SK-N-SH treated with all-trans-retinoic acid at 6 μM for 48 hours (cell line): ENCODE results near the gene MICA.
"Not testable (repeated sequence)": the region's sequence is repeated elsewhere in the genome, so short reads cannot be mapped to it uniquely, and the experiment has no call there.

Source experiments
- ATAC-seq: fragments of 200-7000 bp; cut with Tn5 transposase; 3 replicates; pipeline ENCODE4 v1.9.1; 2020; ENCODE audit warnings: mild to moderate bottlenecking, moderate library complexity
- ARNTL ChIP-seq: fragments of 450-650 bp; formaldehyde crosslinking; IDR thresholded peaks from 2 replicates; pipeline ENCODE4 v1.5.0; 2020; ENCODE audit warnings: low read depth, mild to moderate bottlenecking, moderate library complexity, borderline replicate concordance
- BACH2 ChIP-seq: fragments of 250-450 bp; sonication (Bioruptor Pico); IDR thresholded peaks from 2 replicates; pipeline ENCODE4 v1.9.0; 2021; ENCODE audit warnings: mild to moderate bottlenecking, borderline replicate concordance
- CREB5 ChIP-seq: fragments of 250-450 bp; sonication (Bioruptor Pico); IDR thresholded peaks from 2 replicates; pipeline ENCODE4 v1.5.1; 2020; ENCODE audit warnings: low read depth, mild to moderate bottlenecking, moderate library complexity
- CSDC2 ChIP-seq: fragments of 250-450 bp; sonication (Bioruptor Pico); IDR thresholded peaks from 2 replicates; pipeline ENCODE4 v1.5.0; 2020; ENCODE audit warnings: mild to moderate bottlenecking, moderate library complexity
- CSRNP3 ChIP-seq: fragments of 250-450 bp; sonication (Bioruptor Pico); IDR thresholded peaks from 2 replicates; pipeline ENCODE4 v1.5.1; 2021; ENCODE audit warnings: mild to moderate bottlenecking, moderate library complexity
- ESRRG ChIP-seq: fragments of 250-450 bp; sonication (Bioruptor Pico); IDR thresholded peaks from 2 replicates; pipeline ENCODE4 v1.6.1; 2021; ENCODE audit warnings: mild to moderate bottlenecking
- GLIS3 ChIP-seq: fragments of 250-450 bp; sonication (Bioruptor Pico); IDR thresholded peaks from 2 replicates; pipeline ENCODE4 v1.5.0; 2020; ENCODE audit warnings: mild to moderate bottlenecking, moderate library complexity
- OSR1 ChIP-seq: fragments of 250-450 bp; sonication (Bioruptor Pico); IDR thresholded peaks from 2 replicates; pipeline ENCODE4 v1.8.0; 2022; ENCODE audit warnings: moderate library complexity, mild to moderate bottlenecking, inconsistent platforms
- PATZ1 ChIP-seq: fragments of 250-450 bp; sonication (Bioruptor Pico); IDR thresholded peaks from 2 replicates; pipeline ENCODE4 v1.8.0; 2020; ENCODE audit warnings: mild to moderate bottlenecking, moderate library complexity, borderline replicate concordance
- POU6F1 ChIP-seq: fragments of 250-450 bp; sonication (Bioruptor Pico); IDR thresholded peaks from 2 replicates; pipeline ENCODE4 v1.8.0; 2021; ENCODE audit warnings: low read depth, mild to moderate bottlenecking, moderate library complexity, borderline replicate concordance
- PPARA ChIP-seq: fragments of 250-450 bp; sonication (Bioruptor Pico); IDR thresholded peaks from 2 replicates; pipeline ENCODE4 v1.5.0; 2020; ENCODE audit warnings: mild to moderate bottlenecking, borderline replicate concordance
- TCF4 ChIP-seq: fragments of 250-450 bp; sonication (Bioruptor Pico); IDR thresholded peaks from 2 replicates; pipeline ENCODE4 v1.8.0; 2021; ENCODE audit warnings: mild to moderate bottlenecking, moderate library complexity, borderline replicate concordance
- TOX ChIP-seq: fragments of 250-450 bp; sonication (Bioruptor Pico); IDR thresholded peaks from 2 replicates; pipeline ENCODE4 v1.8.0; 2021; ENCODE audit warnings: mild to moderate bottlenecking, moderate library complexity, borderline replicate concordance
- TSHZ2 ChIP-seq: fragments of 250-450 bp; sonication (Bioruptor Pico); IDR thresholded peaks from 2 replicates; pipeline ENCODE4 v1.5.0; 2020; ENCODE audit warnings: mild to moderate bottlenecking, moderate library complexity
- ZC3H10 ChIP-seq: fragments of 250-450 bp; sonication (Bioruptor Pico); IDR thresholded peaks from 2 replicates; pipeline ENCODE4 v1.5.1; 2021; ENCODE audit warnings: mild to moderate bottlenecking, moderate library complexity
- ZFP3 ChIP-seq: fragments of 250-450 bp; sonication (Bioruptor Pico); IDR thresholded peaks from 2 replicates; pipeline ENCODE4 v1.5.0; 2020; ENCODE audit warnings: mild to moderate bottlenecking, moderate library complexity
- ZFP30 ChIP-seq: fragments of 450-650 bp; formaldehyde crosslinking; IDR thresholded peaks from 2 replicates; pipeline ENCODE4 v1.5.0; 2022; ENCODE audit warnings: mild to moderate bottlenecking, moderate library complexity
- ZNF8 ChIP-seq: fragments of 450-650 bp; formaldehyde crosslinking; IDR thresholded peaks from 2 replicates; pipeline ENCODE4 v1.5.0; 2020; ENCODE audit warnings: mild to moderate bottlenecking, moderate library complexity

MICA gene

GRCh38 chr6:31386977-31387376, 16.4 kb upstream of the MICA start (continued):
- TF ChIP-seq CSRNP3 (CRISPR knock-in tag) (no peak), ESRRG (CRISPR knock-in tag) (no peak)
- TF ChIP-seq, all 23 proteins: peak for 0

- peak; percentile 79 for ATAC-seq
Measured at GRCh38 chr6:31388916-31389801, 14.2 kb upstream of the MICA start.

GRCh38 chr6:31389802-31390132, 13.6 kb upstream of the MICA start:
- ATAC-seq: not testable (repeated sequence)

- no peak for TF ChIP-seq OSR1 (CRISPR knock-in tag)
- TF ChIP-seq TSHZ2 (CRISPR knock-in tag): no peak
- TF ChIP-seq POU6F1 (CRISPR knock-in tag): no peak
- no peak for TF ChIP-seq ZFP30 (CRISPR knock-in tag)
- TF ChIP-seq ZNF8: no peak
- no peak for TF ChIP-seq ZC3H10 (CRISPR knock-in tag)
- no peak for TF ChIP-seq ZFP3 (CRISPR knock-in tag)
- no peak for TF ChIP-seq ARNTL (CRISPR knock-in tag)
- TF ChIP-seq TOX (CRISPR knock-in tag): no peak
- no peak for TF ChIP-seq TCF4 (CRISPR knock-in tag)
- no peak for TF ChIP-seq GLIS3 (CRISPR knock-in tag)
- no peak for TF ChIP-seq BACH2 (CRISPR knock-in tag)
- TF ChIP-seq CSRNP3 (CRISPR knock-in tag): no peak
- TF ChIP-seq PPARA: no peak
- no peak for TF ChIP-seq ESRRG (CRISPR knock-in tag)
- TF ChIP-seq CSDC2 (CRISPR knock-in tag): no peak
- no peak for TF ChIP-seq CREB5 (CRISPR knock-in tag)
- TF ChIP-seq PATZ1 (CRISPR knock-in tag): no peak
- ATAC-seq: no peak
Measured at GRCh38 chr6:31393932-31394331, 9.5 kb upstream of the MICA start.
